PFSK-1 (cell line): Measurements from ENCODE around the gene SIGMAR1.

Experiments
- FOXP2 ChIP-seq: optimal IDR thresholded peaks from 2 replicates; pipeline ENCODE3; 2011; ENCODE audit warnings: borderline replicate concordance, control low read depth, inconsistent platforms; ENCODE audit not compliant: insufficient read depth; ENCODE audit errors: extremely low read length, extremely low read depth
- POLR2AphosphoS5 ChIP-seq: IDR thresholded peaks from 2 replicates; pipeline ENCODE4 v1.6.1; 2012; ENCODE audit warnings: low read depth, mild to moderate bottlenecking, control low read depth, low read length, moderate library complexity
- REST ChIP-seq, 2 experiments: IDR thresholded peaks; 2 replicates each; pipeline versions ENCODE4 v1.6.1 to v1.8.0; 2011 to 2012; ENCODE audit warnings: low read depth in 2 of 2, low read length in 2 of 2, control low read depth in 1 of 2, inconsistent platforms in 1 of 2, mild to moderate bottlenecking in 1 of 2, moderate library complexity in 1 of 2; ENCODE audit not compliant: insufficient read depth in 1 of 2
- SIN3A ChIP-seq: IDR thresholded peaks from 2 replicates; pipeline ENCODE4 v1.6.1; 2012; ENCODE audit warnings: mild to moderate bottlenecking, low read length, moderate library complexity, borderline replicate concordance; ENCODE audit not compliant: insufficient read depth
- TAF1 ChIP-seq: IDR thresholded peaks from 2 replicates; pipeline ENCODE4 v1.6.1; 2012; ENCODE audit warnings: low read length, control low read depth, borderline replicate concordance; ENCODE audit not compliant: insufficient read depth

The SIGMAR1 gene

DNA sequence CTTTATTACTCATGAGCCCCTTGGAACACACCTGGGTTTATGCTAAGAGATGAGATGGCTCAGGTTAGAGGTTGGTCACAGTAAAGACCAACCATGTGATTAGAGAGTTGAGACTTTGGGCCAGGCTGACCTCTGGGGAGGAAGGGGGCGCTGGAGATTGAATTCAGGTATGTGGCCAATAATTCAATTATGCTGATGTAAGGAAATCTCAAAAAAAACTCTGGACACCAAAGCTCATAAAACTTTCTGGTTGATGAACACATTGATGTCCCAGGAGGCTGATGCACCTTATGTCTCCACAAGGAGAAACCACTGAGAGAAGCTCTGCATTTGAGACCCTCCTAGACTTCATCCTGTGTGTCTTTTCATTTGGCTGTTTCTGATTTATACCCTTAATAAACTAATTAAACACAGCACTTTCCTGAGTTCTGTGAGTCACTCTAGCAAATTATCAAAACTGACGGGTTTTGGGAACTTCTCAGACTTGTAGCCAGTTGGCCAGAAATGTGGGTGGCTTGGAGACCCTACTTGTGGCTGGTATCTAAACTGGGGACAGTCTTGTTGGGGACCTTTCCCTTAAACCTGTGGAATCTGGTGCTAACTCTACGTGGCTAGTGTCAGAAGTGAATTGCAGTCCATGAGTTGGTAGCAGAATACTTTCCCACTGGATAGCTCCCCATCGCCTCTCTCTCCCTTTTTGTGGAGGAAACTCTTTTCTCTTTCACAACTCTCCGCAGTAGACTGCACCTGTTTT lies 32.4 kb upstream of the SIGMAR1 start:
- no peak for TF ChIP-seq POLR2AphosphoS5
- TF ChIP-seq TAF1, result no peak
- no peak for TF ChIP-seq SIN3A
- TF ChIP-seq FOXP2, result no peak
- TF ChIP-seq REST (IDR thresholded peaks at IDR 0.05; ENCODE audit: insufficient read depth in 1 of 2, low read depth in 2 of 2, low read length in 2 of 2), result no peak

GRCh38 chr9:34665381-34666250 lies 28.0 kb upstream of the SIGMAR1 start:
- TF ChIP-seq SIN3A (no peak), TAF1 (no peak), FOXP2 (no peak), REST (IDR thresholded peaks at IDR 0.05; ENCODE audit: insufficient read depth in 1 of 2, low read depth in 2 of 2, low read length in 2 of 2) (no peak), POLR2AphosphoS5 (no peak)

DNA sequence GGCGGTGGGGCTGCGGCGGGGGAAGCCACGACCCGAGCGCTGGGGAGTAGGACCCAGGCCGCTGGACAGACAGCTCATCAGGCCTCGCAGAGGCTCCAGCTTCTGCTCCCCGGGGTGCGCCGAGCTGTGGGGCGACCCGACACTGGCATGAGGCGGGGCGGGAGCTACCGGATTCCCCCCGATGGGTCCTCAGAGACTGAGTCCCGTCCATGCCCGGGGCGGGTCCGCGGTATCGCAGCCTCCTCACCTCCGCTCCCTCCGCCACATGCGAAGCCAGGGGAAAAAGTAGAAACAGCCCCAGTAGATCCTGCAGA lies 27.4 kb upstream of the SIGMAR1 start:
- TF ChIP-seq REST (IDR thresholded peaks at IDR 0.05; ENCODE audit: insufficient read depth in 1 of 2, low read depth in 2 of 2, low read length in 2 of 2), result no peak
- no peak for TF ChIP-seq FOXP2
- no peak for TF ChIP-seq SIN3A
- no peak for TF ChIP-seq POLR2AphosphoS5
- no peak for TF ChIP-seq TAF1

DNA sequence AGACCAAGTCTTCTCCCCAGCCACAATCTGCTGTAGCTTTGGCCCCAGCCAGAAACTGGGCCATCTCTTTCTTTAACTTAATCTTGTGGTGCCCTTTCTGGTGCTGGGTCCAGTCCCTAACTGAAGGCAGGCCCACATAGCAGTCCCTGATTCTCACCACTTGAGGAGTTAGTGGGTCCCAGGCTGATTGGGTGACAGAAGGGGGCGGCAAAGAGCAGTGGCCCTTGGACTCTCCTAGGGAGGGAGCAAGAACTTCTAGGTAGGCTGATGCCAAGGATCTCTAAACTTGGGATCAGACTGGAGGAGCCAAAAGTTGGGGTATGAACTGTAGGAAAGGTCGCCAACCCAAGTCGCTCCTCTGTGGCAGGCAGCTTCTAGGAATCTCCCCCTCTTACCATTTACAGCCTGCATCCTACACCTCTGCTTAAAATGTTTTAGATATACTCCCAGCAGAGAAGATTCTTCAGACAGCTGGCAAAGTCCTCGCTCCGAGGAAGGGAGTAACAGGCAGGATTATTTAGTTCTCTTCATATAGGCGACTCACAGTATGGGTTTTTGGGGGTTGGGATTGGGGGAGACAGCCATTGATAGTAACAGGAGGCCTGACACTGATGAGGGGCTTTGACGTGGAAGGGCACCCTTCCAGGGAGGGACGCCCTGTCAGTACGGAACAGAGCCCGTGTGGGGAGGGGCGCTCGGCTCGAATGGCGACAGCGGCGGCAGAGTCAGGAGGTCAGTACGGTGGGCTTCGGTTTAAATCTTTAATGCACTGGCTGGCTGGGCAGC lies 26.9 kb upstream of the SIGMAR1 start:
- no peak for TF ChIP-seq FOXP2
- TF ChIP-seq TAF1, result no peak
- TF ChIP-seq REST (IDR thresholded peaks at IDR 0.05; ENCODE audit: insufficient read depth in 1 of 2, low read depth in 2 of 2, low read length in 2 of 2), result no peak
- no peak for TF ChIP-seq POLR2AphosphoS5
- TF ChIP-seq SIN3A, result no peak
